Endothelial cell of umbilical vein (primary cell): ENCODE data around the gene TMOD1.
"Not testable (repeated sequence)": the region's sequence is repeated elsewhere in the genome, so short reads cannot be mapped to it uniquely, and the experiment has no call there.

Experiments
- FOS ChIP-seq: IDR thresholded peaks from 2 replicates; pipeline ENCODE4 v1.6.1; 2011; ENCODE audit warnings: mild to moderate bottlenecking, low read length, moderate library complexity, borderline replicate concordance; ENCODE audit not compliant: insufficient read depth
- POLR2A ChIP-seq: IDR thresholded peaks from 2 replicates; pipeline ENCODE4 v1.6.1; 2012; ENCODE audit warnings: low read depth, mild to moderate bottlenecking, control low read depth, low read length
- TF ChIP-seq, protein P1 (sequence below), 2 donors: IDR thresholded peaks; 1 replicate in 1 of 2; 2 replicates in 1 of 2; pipeline ENCODE4 v1.5.1; 2011; ENCODE audit warnings: low read length in 2 of 2, mild to moderate bottlenecking in 2 of 2, moderate library complexity in 2 of 2, control low read depth in 1 of 2, inconsistent platforms in 1 of 2, low read depth in 1 of 2; ENCODE audit not compliant: insufficient read depth in 1 of 2; ENCODE audit errors: extremely low read depth in 1 of 2

DNA sequence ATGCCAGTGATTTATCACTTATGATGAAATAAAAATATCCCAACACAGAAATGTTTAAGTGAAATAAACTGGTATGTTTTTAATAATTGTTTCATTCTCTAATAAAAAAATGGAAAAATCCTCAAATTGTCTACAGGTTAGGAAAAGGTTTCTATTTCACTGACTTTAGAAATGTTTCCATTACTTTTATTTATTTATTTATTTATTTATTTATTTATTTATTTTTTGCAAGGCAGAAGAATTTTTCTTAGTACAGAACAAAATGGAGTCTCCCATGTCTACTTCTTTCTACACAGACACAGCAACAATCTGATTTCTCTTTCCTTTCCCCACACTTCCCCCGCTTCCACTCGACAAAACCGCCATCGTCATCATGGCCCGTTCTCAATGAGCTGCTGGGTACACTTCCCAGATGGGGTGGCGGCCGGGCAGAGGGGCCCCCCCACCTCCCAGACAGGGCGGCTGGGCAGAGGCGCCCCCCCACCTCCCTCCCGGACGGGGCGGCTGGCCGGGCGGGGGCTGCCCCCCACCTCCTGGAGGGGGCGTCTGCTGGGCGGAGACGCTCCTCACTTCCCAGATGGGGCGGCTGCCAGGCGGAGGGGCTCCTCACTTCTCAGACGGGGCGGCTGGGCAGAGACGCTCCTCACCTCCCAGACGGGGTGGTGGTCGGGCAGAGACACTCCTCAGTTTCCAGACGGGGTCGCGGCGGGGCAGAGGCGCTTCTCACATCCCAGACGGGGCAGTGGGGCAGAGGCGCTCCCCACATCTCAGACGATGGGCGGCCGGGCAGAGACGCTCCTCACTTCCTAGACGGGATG is 3.7 kb upstream of the TMOD1 start:
- TF ChIP-seq POLR2A, FOS: not testable (repeated sequence)
- TF ChIP-seq, protein P1, sequence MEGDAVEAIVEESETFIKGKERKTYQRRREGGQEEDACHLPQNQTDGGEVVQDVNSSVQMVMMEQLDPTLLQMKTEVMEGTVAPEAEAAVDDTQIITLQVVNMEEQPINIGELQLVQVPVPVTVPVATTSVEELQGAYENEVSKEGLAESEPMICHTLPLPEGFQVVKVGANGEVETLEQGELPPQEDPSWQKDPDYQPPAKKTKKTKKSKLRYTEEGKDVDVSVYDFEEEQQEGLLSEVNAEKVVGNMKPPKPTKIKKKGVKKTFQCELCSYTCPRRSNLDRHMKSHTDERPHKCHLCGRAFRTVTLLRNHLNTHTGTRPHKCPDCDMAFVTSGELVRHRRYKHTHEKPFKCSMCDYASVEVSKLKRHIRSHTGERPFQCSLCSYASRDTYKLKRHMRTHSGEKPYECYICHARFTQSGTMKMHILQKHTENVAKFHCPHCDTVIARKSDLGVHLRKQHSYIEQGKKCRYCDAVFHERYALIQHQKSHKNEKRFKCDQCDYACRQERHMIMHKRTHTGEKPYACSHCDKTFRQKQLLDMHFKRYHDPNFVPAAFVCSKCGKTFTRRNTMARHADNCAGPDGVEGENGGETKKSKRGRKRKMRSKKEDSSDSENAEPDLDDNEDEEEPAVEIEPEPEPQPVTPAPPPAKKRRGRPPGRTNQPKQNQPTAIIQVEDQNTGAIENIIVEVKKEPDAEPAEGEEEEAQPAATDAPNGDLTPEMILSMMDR (IDR thresholded peaks at IDR 0.05; ENCODE audit: extremely low read depth in 1 of 2, insufficient read depth in 1 of 2, low read depth in 1 of 2, low read length in 2 of 2), result not testable (repeated sequence)
